GM21529 (cell line): ENCODE measurements around the gene HMCN1.

Experiments
- ATAC-seq: cut with Tn5 transposase; IDR thresholded peaks from one replicate; pipeline ENCODE4 v1.9.1; 2021; ENCODE audit not compliant: unreplicated experiment

HMCN1 gene

GRCh38 chr1:185733818-185734735, at the start of gene HMCN1:
TSS of gene HMCN1 (plus strand) at chr1:185734391. CDS start at chr1:185734780, 389 bp downstream.
- ATAC-seq: no peak

- ATAC-seq: no peak
Observed at GRCh38 chr1:185686821-185687778, 47.1 kb upstream of the HMCN1 start.

GRCh38 chr1:185690527-185690926, 43.7 kb upstream of the HMCN1 start:
- no peak for ATAC-seq

- peak; percentile 35 for ATAC-seq
Observed at GRCh38 chr1:185693654-185694053, 40.5 kb upstream of the HMCN1 start.

GRCh38 chr1:185694081-185694480, 40.1 kb upstream of the HMCN1 start:
- ATAC-seq: peak; percentile 94

GRCh38 chr1:185695299-185695698, 38.9 kb upstream of the HMCN1 start:
- no peak for ATAC-seq

- no peak for ATAC-seq
Observed at GRCh38 chr1:185696422-185697150, 37.6 kb upstream of the HMCN1 start.

- no peak for ATAC-seq
Observed at GRCh38 chr1:185699874-185700273, 34.3 kb upstream of the HMCN1 start.

GRCh38 chr1:185701650-185702049, 32.5 kb upstream of the HMCN1 start:
- ATAC-seq: no peak

GRCh38 chr1:185704181-185704580, 30.0 kb upstream of the HMCN1 start:
- no peak for ATAC-seq

- no peak for ATAC-seq
Observed at GRCh38 chr1:185716095-185716494, 18.1 kb upstream of the HMCN1 start.

GRCh38 chr1:185719021-185719420, 15.2 kb upstream of the HMCN1 start:
- ATAC-seq: no peak

- ATAC-seq: no peak
Observed at GRCh38 chr1:185720633-185721272, 13.4 kb upstream of the HMCN1 start.

GRCh38 chr1:185721553-185721952, 12.6 kb upstream of the HMCN1 start:
- no peak for ATAC-seq

GRCh38 chr1:185722098-185722497, 12.1 kb upstream of the HMCN1 start:
- ATAC-seq: no peak

GRCh38 chr1:185727726-185728125, 6.5 kb upstream of the HMCN1 start:
- no peak for ATAC-seq

GRCh38 chr1:185731446-185731845, 2.7 kb upstream of the HMCN1 start:
- no peak for ATAC-seq

GRCh38 chr1:185732951-185733350, 1.2 kb upstream of the HMCN1 start:
- no peak for ATAC-seq

GRCh38 chr1:185734929-185735700, 924 bp downstream of the HMCN1 start:
- no peak for ATAC-seq

GRCh38 chr1:185735701-185736064, 1.5 kb downstream of the HMCN1 start:
- ATAC-seq: no peak
